Kidney (tissue), 14 donors: ENCODE results near the gene DSCAML1. TPM values are rescaled to one million over a fixed set of nuclear protein-coding genes. Genes with fewer than 3 reads are reported as not detected.

ENCODE experiments used
- DNase-seq, 5 donors: peaks; one replicate each; pipeline ENCODE4 v3.0.0-alpha.2; 2013 to 2020
- FAIRE-seq: peaks from 2 replicates; lab custom pipeline; 2012; peaks lifted over from hg19 to GRCh38; lab: Jason Lieb, UNC
- H3K27ac ChIP-seq, 2 donors: one replicate each; pipeline ENCODE4 v1.7.0; 2013; ENCODE audit warnings: low read depth in 2 of 2, low read length in 2 of 2, inconsistent platforms in 1 of 2
- H3K27me3 ChIP-seq: one replicate; pipeline ENCODE4 v1.7.1; 2013; ENCODE audit warnings: low read length, inconsistent platforms; ENCODE audit not compliant: control insufficient read depth, insufficient read depth
- H3K36me3 ChIP-seq, 3 donors: one replicate each; pipeline versions ENCODE4 v1.7.0 to v1.7.1; 2013; ENCODE audit warnings: low read length in 3 of 3, control low read depth in 1 of 3, inconsistent platforms in 1 of 3; ENCODE audit not compliant: insufficient read depth in 3 of 3, control insufficient read depth in 2 of 3
- H3K4me1 ChIP-seq, 3 donors: one replicate each; pipeline versions ENCODE4 v1.7.0 to v1.7.1; 2013; ENCODE audit warnings: low read length in 3 of 3, inconsistent platforms in 1 of 3, low read depth in 1 of 3; ENCODE audit not compliant: control insufficient read depth in 2 of 3, insufficient read depth in 2 of 3
- H3K4me3 ChIP-seq, 3 donors: one replicate each; pipeline versions ENCODE4 v1.7.0 to v1.8.1; 2013; ENCODE audit warnings: low read length in 3 of 3, control low read depth in 1 of 3, inconsistent platforms in 1 of 3
- H3K9ac ChIP-seq, 3 donors: one replicate each; pipeline versions ENCODE4 v1.7.0 to v1.7.1; 2013; ENCODE audit warnings: low read length in 3 of 3, control low read depth in 1 of 3, inconsistent platforms in 1 of 3
- H3K9me3 ChIP-seq, 3 donors: one replicate each; pipeline versions ENCODE4 v1.7.0 to v1.7.1; 2013; ENCODE audit warnings: low read length in 3 of 3, control low read depth in 1 of 3, inconsistent platforms in 1 of 3; ENCODE audit not compliant: control insufficient read depth in 2 of 3, insufficient read depth in 1 of 3
- intact Hi-C: fragments of 100-400 bp; cut with DNase I; formaldehyde crosslinking; loops from one replicate; pipeline ENCODE4 v1.11.1; 2022
- polyA plus RNA-seq: library from polyadenylated mRNA; stranded (reverse); fragments of 350-450 nt; fragmentation: Illumina TruSeq; extraction: RNeasy Lipid Tissue Mini Kit (QIAGEN cat#74804); gene quantifications from one replicate; pipeline ENCODE4 v1.2.3, GENCODE V29; 2014; ENCODE audit warnings: low read depth, low replicate concordance; ENCODE audit not compliant: insufficient read depth
- total RNA-seq: library from RNA; stranded (reverse); fragmentation: NEBNext Ultra II Directional; extraction: Animal tissue kit (Norgen Biotek cat#: 25700); gene quantifications from one replicate; pipeline ENCODE4 v1.2.1, GENCODE V29; 2021
- TF ChIP-seq, protein P1 (sequence below): IDR thresholded peaks from 3 replicates; pipeline ENCODE4 v1.5.1; 2012; ENCODE audit warnings: mild to moderate bottlenecking, moderate library complexity, borderline replicate concordance; ENCODE audit not compliant: insufficient read depth; ENCODE audit errors: extremely low read depth
- donor health status: control.
- donor health status: control.
- donor health status: control.
- donor health status: control.
- donor health status: control.
- donor health status: DM: yes; HTN: yes; CAD: no.
- donor health status: Normal renal cell carcinoma (clear cell type).

Gene DSCAML1
- total and polyA plus RNA-seq, 2 donors from 2014 or later = 0.95 to 17.3 TPM

DNA sequence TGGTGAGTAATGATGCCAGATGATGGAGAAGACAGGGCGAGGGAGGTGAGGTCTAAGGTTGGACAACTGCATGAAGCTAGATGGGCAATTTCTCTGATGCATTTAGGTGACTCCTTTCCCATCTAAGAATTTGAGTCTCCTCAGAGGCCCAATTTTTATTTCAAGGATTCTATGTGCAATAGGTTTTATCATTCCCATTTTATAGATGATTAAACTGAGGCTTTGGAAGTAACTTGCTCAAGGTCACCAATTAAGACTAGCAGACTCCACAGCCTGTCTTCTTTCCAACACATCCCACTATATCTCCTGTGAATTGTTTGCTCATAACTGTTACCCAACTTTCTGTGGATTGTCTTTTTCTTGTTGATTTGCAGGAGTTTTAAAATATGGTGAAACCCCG is 28.5 kb downstream of the DSCAML1 start:
- no peak overlapping the region for H3K27ac ChIP-seq
- DNase-seq (no peak), FAIRE-seq (no peak)
- H3K9me3 ChIP-seq = no peaks in the 10 kb centered on the region
- H3K36me3 ChIP-seq = no peaks in the 10 kb centered on the region
- no peak overlapping the region for H3K9ac ChIP-seq
- TF ChIP-seq, protein P1, sequence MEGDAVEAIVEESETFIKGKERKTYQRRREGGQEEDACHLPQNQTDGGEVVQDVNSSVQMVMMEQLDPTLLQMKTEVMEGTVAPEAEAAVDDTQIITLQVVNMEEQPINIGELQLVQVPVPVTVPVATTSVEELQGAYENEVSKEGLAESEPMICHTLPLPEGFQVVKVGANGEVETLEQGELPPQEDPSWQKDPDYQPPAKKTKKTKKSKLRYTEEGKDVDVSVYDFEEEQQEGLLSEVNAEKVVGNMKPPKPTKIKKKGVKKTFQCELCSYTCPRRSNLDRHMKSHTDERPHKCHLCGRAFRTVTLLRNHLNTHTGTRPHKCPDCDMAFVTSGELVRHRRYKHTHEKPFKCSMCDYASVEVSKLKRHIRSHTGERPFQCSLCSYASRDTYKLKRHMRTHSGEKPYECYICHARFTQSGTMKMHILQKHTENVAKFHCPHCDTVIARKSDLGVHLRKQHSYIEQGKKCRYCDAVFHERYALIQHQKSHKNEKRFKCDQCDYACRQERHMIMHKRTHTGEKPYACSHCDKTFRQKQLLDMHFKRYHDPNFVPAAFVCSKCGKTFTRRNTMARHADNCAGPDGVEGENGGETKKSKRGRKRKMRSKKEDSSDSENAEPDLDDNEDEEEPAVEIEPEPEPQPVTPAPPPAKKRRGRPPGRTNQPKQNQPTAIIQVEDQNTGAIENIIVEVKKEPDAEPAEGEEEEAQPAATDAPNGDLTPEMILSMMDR = no peak
- intact Hi-C loops = no loop called here
- H3K27me3 ChIP-seq = no peaks in the 10 kb centered on the region
- no peaks in the 10 kb centered on the region for H3K4me1 ChIP-seq
- no peak overlapping the region for H3K4me3 ChIP-seq

DNA sequence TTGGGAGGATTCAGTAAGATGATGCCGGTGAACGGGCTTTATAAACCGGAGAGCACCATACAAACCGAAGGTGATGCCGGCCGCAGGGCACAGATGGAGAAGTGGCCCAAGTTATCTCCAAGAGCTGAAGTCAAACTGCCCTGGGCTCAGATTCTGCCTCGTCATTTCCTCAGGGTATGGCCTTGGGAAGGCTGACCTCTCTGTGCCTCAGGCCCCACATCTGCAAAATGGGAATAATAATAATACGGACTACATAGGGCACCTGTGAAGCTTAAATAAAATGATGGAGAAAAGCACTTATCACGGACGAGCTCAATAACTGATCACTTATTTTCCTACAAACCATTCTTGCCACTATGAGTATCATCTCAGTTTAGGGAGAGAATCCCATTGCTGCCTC is 29.9 kb downstream of the DSCAML1 start:
- FAIRE-seq = no peak
- TF ChIP-seq, protein P1 = no peak
- no peaks in the 10 kb centered on the region for H3K9me3 ChIP-seq
- H3K4me1 ChIP-seq = no peaks in the 10 kb centered on the region
- no peak overlapping the region for H3K27ac ChIP-seq
- no peak overlapping the region for H3K9ac ChIP-seq
- H3K36me3 ChIP-seq = no peaks in the 10 kb centered on the region
- no peak overlapping the region for H3K4me3 ChIP-seq
- no peaks in the 10 kb centered on the region for H3K27me3 ChIP-seq
- no peak for DNase-seq
- intact Hi-C loops = no loop called here

DNA sequence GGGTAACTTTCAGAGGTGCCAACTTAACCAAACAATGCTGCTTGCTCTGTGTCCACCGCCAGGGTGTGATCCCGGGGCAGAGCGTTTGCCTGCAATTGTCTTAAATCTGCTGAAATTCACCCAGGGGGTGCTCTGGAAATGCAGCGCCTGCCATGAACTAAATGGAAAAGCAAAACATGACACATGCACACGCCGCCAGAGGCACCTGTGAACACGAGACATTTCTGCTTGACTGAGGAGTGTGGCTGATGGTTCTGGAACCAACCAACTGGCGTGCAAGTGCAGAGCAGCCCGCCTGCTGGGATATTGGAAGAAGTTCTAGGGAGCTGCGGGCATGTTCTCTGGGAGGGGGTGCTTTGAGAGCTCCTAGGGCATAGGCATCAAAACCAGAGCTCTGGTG is 30.4 kb downstream of the DSCAML1 start:
- Histone ChIP-seq H3K36me3 (peaks cover 0 to 2% (median 0%) of the 10 kb centered on the region in 3 donors), H3K4me1 (no peaks in the 10 kb centered on the region), H3K9ac (no peak overlapping the region), H3K27ac (no peak overlapping the region), H3K9me3 (no peaks in the 10 kb centered on the region), H3K27me3 (no peaks in the 10 kb centered on the region), H3K4me3 (no peak overlapping the region)
- no peak for DNase-seq
- TF ChIP-seq, protein P1 = no peak
- intact Hi-C loops = no loop called here
- no peak for FAIRE-seq

DNA sequence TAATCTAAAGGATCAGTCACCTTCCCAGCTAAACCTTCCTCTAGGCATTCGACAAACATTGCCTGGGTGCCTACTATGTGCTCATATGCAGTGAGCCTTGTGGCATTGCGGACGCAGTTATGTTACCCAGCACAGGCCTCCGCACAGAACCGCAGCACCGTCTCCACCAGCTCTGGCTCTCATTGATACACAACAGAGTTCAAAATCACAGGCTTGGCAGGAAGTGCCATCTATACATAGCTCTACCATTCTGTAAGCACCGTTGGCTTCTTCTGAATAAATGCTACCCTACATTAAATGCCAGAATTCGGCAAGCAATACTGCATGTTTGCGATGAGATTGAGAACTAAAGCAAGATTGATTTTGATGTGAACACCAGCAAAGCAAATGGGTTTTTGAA is 31.0 kb downstream of the DSCAML1 start:
- Histone ChIP-seq H3K4me1 (no peaks in the 10 kb centered on the region), H3K9me3 (no peaks in the 10 kb centered on the region), H3K4me3 (no peak overlapping the region), H3K9ac (no peak overlapping the region), H3K27me3 (no peaks in the 10 kb centered on the region), H3K27ac (no peak overlapping the region), H3K36me3 (peaks cover 0 to 2% (median 0%) of the 10 kb centered on the region in 3 donors)
- TF ChIP-seq, protein P1 = no peak
- FAIRE-seq (no peak), DNase-seq (no peak)
- intact Hi-C loops = no loop called here
